ENCODE measurements around the gene LYRM9.

Gene LYRM9

DNA sequence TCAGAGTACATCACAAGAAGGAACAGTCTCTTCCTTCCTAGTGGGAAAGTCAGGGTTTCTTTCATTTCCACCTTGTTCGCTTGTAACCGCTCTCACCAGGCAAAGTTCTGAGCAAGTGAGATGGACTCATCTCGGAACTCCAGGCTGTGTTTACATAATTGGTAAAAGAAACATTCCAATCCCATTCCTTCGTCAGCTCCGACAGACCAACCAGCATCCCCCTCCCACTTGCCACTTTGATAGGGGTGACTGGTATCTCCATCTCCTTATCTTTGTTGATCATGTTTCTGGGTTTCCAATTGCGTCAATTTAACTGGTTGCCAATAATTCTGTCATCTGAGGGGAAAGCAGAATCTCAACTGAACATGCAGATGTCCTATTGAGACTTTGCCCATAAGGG is 36.8 kb upstream of the LYRM9 start:
- TF ChIP-seq, protein P1, sequence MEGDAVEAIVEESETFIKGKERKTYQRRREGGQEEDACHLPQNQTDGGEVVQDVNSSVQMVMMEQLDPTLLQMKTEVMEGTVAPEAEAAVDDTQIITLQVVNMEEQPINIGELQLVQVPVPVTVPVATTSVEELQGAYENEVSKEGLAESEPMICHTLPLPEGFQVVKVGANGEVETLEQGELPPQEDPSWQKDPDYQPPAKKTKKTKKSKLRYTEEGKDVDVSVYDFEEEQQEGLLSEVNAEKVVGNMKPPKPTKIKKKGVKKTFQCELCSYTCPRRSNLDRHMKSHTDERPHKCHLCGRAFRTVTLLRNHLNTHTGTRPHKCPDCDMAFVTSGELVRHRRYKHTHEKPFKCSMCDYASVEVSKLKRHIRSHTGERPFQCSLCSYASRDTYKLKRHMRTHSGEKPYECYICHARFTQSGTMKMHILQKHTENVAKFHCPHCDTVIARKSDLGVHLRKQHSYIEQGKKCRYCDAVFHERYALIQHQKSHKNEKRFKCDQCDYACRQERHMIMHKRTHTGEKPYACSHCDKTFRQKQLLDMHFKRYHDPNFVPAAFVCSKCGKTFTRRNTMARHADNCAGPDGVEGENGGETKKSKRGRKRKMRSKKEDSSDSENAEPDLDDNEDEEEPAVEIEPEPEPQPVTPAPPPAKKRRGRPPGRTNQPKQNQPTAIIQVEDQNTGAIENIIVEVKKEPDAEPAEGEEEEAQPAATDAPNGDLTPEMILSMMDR (IDR thresholded peaks at IDR 0.05; ENCODE audit: insufficient read depth, low read depth, low read length, missing control alignments): no peak
- H3K4me3 ChIP-seq (ENCODE audit: low read depth, low read length): no peak overlapping the region
- DNase-seq (ENCODE audit: low read depth): no peak

DNA sequence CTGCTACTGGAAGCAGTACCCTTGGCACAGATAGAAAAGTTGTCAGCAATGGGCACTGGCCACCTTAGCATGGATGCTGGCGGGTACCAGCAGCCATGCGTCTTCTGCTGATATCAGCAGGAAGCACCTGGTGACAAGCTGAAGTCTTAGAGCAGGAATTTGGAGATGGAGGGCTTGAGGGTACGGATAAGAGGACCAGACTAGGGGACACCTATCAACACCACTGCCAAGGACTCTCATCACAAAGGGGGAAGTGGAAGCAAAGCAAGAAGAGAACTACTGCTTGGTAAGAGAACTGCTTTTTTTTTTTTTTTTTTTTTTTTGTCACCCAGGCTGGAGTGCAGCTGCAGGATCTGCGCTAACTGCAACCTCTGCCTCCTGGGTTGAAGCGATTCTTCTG is 35.4 kb upstream of the LYRM9 start:
- TF ChIP-seq, protein P1 (IDR thresholded peaks at IDR 0.05; ENCODE audit: insufficient read depth, low read depth, low read length, missing control alignments): no peak
- H3K4me3 ChIP-seq (ENCODE audit: low read depth, low read length): no peak overlapping the region
- DNase-seq (ENCODE audit: low read depth): no peak

DNA sequence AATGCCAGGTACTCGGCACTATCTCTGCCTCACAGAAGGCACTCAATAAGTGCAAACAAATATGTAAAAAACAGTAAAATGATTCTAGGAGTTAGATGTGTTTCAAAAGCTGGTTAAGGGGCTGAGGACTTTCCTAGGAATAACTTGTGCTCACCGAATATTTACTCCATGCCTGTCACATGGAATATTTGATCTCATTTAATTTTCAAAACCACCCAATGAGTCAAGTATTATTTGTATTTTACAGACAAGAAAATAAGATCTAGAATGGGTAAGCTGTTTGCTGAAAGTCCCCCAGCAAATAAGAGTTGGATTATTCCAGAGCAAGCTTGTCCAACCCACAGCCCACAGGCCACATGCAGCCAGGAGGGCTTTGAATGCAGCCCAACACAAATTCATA is 34.6 kb upstream of the LYRM9 start:
- no peak overlapping the region for H3K4me3 ChIP-seq (ENCODE audit: low read depth, low read length)
- no peak for DNase-seq (ENCODE audit: low read depth)
- TF ChIP-seq, protein P1 (IDR thresholded peaks at IDR 0.05; ENCODE audit: insufficient read depth, low read depth, low read length, missing control alignments): no peak

DNA sequence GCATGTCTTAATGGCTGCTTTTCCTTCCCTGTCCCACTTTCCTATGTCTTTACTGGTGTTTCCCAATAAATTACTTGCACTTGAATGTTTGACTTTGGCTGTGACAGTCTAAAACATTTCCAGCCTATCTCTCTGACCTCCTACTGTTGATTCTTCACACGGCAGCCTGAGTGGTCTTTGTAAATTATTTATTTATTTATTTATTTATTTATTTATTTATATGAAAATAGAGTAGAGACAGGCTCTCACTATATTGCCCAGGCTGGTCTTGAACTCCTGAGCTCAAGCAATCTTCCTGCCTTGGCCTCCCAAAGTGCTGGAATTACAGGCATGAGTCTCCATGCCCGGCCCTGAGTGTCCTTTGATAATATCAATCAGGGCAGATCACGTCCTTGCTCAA is 28.4 kb upstream of the LYRM9 start:
- no peak for DNase-seq (ENCODE audit: low read depth)
- TF ChIP-seq, protein P1 (IDR thresholded peaks at IDR 0.05; ENCODE audit: insufficient read depth, low read depth, low read length, missing control alignments): no peak
- H3K4me3 ChIP-seq (ENCODE audit: low read depth, low read length): no peak overlapping the region

DNA sequence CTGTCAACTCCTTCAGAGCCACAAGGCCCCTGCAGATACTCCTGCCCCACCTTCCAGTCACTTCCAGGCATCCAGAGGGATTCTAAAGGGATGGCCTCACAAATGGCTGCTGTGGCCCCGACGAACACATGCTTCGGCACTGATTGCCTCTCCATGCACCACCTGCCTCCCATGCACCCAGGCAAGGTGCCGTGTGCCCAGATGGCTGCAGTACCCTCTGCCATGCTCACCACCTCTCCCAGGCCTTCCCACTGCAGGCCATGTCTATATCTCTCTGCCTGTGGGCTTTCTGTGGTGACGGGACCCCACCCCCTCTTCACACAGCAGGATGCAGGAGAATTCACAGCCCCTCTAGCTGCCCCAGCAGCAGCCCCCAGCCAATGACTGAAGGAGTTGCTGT is 27.9 kb upstream of the LYRM9 start:
- DNase-seq (ENCODE audit: low read depth): no peak
- no peak overlapping the region for H3K4me3 ChIP-seq (ENCODE audit: low read depth, low read length)
- TF ChIP-seq, protein P1 (IDR thresholded peaks at IDR 0.05; ENCODE audit: insufficient read depth, low read depth, low read length, missing control alignments): no peak

DNA sequence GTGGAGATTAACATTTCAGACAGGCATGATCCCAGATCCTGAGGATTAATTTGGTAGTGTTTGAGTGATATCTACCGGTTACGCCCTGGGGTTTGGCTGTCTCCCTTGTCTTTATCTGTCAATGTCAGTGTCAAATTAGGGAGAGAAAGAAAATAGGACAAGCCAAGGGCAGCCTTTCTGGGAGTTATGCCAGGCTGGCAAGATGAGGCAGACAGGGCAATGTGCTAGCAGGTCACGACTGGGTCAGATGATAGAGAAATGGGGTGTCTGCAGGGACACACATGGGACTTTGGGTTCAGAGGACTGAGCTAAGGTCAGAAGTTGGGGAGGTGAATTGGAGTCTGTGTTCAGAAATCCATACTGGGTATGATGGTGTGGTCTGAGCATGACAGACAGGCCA is 27.4 kb upstream of the LYRM9 start:
- DNase-seq (ENCODE audit: low read depth): no peak
- TF ChIP-seq, protein P1 (IDR thresholded peaks at IDR 0.05; ENCODE audit: insufficient read depth, low read depth, low read length, missing control alignments): no peak
- no peak overlapping the region for H3K4me3 ChIP-seq (ENCODE audit: low read depth, low read length)

DNA sequence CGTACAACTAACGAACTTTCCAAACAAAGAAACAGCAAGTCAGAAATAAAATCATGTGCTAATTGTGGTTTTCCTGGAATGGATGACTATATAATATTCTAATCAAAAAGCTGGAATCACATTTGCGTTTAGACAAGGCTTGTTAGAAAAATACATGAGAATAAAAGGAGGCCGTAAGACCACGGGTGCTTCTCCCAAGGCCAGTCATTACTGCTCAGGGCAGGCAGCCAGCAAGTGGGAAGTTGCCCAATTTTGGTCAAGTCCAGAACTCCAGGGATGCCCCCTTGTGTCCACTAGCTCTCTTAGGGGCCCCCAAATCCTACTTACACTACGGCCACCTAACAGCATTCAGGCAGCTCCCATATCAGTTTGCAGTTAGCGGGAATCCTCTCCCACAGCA is 25.9 kb upstream of the LYRM9 start:
- no peak for DNase-seq (ENCODE audit: low read depth)
- no peak overlapping the region for H3K4me3 ChIP-seq (ENCODE audit: low read depth, low read length)
- TF ChIP-seq, protein P1 (IDR thresholded peaks at IDR 0.05; ENCODE audit: insufficient read depth, low read depth, low read length, missing control alignments): no peak

All from GM12865 (cell line).